Keratinocyte (primary cell): ENCODE results near the gene POU6F2. TPM values are rescaled to one million over a fixed set of nuclear protein-coding genes. Genes with fewer than 3 reads are reported as not detected.

ENCODE experiments used
- DNase-seq: peaks from one replicate; pipeline ENCODE4 v3.0.0-alpha.2; 2011; ENCODE audit warnings: low read depth, missing footprints, low spot score
- FAIRE-seq: peaks from 2 replicates; lab custom pipeline; 2011; peaks lifted over from hg19 to GRCh38; lab: Jason Lieb, UNC
- H2AFZ ChIP-seq: 2 replicates; pipeline ENCODE4 v1.6.0; 2012; ENCODE audit warnings: low read length, control low read depth, inconsistent platforms; ENCODE audit not compliant: control insufficient read depth
- H3K27ac ChIP-seq: 2 replicates; pipeline ENCODE4 v1.5.1; 2011; ENCODE audit warnings: low read length; ENCODE audit not compliant: control insufficient read depth, insufficient read depth
- H3K27me3 ChIP-seq: 3 replicates; pipeline ENCODE4 v1.6.0; 2011; ENCODE audit warnings: low read length; ENCODE audit not compliant: control insufficient read depth, insufficient read depth; ENCODE audit errors: extremely low read depth
- H3K36me3 ChIP-seq, 2 experiments: 2 replicates in 1 of 2; 3 replicates in 1 of 2; pipeline ENCODE4 v1.5.1; 2011; ENCODE audit warnings: low read length in 2 of 2, mild to moderate bottlenecking in 1 of 2; ENCODE audit not compliant: control insufficient read depth in 2 of 2, insufficient read depth in 2 of 2; ENCODE audit errors: extremely low read depth in 1 of 2
- H3K4me1 ChIP-seq: 3 replicates; pipeline ENCODE4 v1.5.1; 2011; ENCODE audit warnings: low read length; ENCODE audit not compliant: control insufficient read depth, insufficient read depth; ENCODE audit errors: extremely low read depth
- H3K4me2 ChIP-seq: 3 replicates; pipeline ENCODE4 v1.6.0; 2011; ENCODE audit warnings: low read depth, low read length; ENCODE audit not compliant: control insufficient read depth, insufficient read depth; ENCODE audit errors: extremely low read depth
- H3K4me3 ChIP-seq, 3 experiments: fragments of 200-600 bp in 1 of 3; sonication (generic) in 1 of 3; 2 replicates in 2 of 3; 3 replicates in 1 of 3; pipeline ENCODE4 v1.5.1; 2011 to 2016; ENCODE audit warnings: low read length in 3 of 3, mild to moderate bottlenecking in 3 of 3, control low read depth in 2 of 3, inconsistent platforms in 1 of 3, low read depth in 1 of 3, mixed read lengths in 1 of 3, mixed run types in 1 of 3, moderate library complexity in 1 of 3; ENCODE audit not compliant: control insufficient read depth in 2 of 3, insufficient read depth in 2 of 3; ENCODE audit errors: extremely low read depth in 1 of 3
- H3K79me2 ChIP-seq: 2 replicates; pipeline ENCODE4 v1.6.0; 2012; ENCODE audit warnings: low read length; ENCODE audit not compliant: control insufficient read depth, insufficient read depth
- H3K9ac ChIP-seq: 3 replicates; pipeline ENCODE4 v1.6.0; 2011; ENCODE audit warnings: low read length; ENCODE audit not compliant: control insufficient read depth, insufficient read depth; ENCODE audit errors: extremely low read depth
- H3K9me1 ChIP-seq: 3 replicates; pipeline ENCODE4 v1.6.0; 2011; ENCODE audit warnings: low read length; ENCODE audit not compliant: control insufficient read depth, insufficient read depth; ENCODE audit errors: extremely low read depth
- H3K9me3 ChIP-seq: 2 replicates; pipeline ENCODE4 v1.5.1; 2012; ENCODE audit warnings: low read depth, low read length; ENCODE audit not compliant: control insufficient read depth
- H4K20me1 ChIP-seq: 3 replicates; pipeline ENCODE4 v1.6.0; 2011; ENCODE audit warnings: low read length; ENCODE audit not compliant: control insufficient read depth, insufficient read depth; ENCODE audit errors: extremely low read depth
- EZH2 ChIP-seq: IDR thresholded peaks from one replicate; pipeline ENCODE4 v1.6.1; 2012; ENCODE audit warnings: inconsistent platforms, mild to moderate bottlenecking, low read length, moderate library complexity
- dilution Hi-C: fragments of 300-500 bp; cut with MboI; formaldehyde crosslinking; loops from one replicate; pipeline ENCODE4 v1.7.0; 2020; ENCODE audit warnings: low sequenced_read_pairs; ENCODE audit not compliant: extremely low pct_ligation_motif_present
- polyA plus RNA-seq, 5 experiments: library from polyadenylated mRNA; depleted of rRNA in 3 of 5; stranded (reverse) in 3 of 5; stranded (forward) in 1 of 5; unstranded in 1 of 5; fragments of >200 nt; gene quantifications; 1 replicate in 1 of 5; 2 replicates in 3 of 5; 3 replicates in 1 of 5; pipeline versions ENCODE4 v1.2.1 to v1.2.3, GENCODE V29; 2011 to 2012; ENCODE audit warnings: missing spikeins in 2 of 5, low read depth in 1 of 5, low replicate concordance in 1 of 5
- TF ChIP-seq, protein P1 (sequence below), 3 experiments: IDR thresholded peaks in 1 of 3; conservative IDR thresholded peaks in 1 of 3; optimal IDR thresholded peaks in 1 of 3; 2 replicates in 2 of 3; 3 replicates in 1 of 3; pipeline versions ENCODE3 to v1.5.1; 2011; ENCODE audit warnings: low read length in 3 of 3, mild to moderate bottlenecking in 3 of 3, moderate library complexity in 2 of 3, control low read depth in 1 of 3, inconsistent platforms in 1 of 3; ENCODE audit not compliant: insufficient read depth in 2 of 3; ENCODE audit errors: extremely low read depth in 1 of 3

Gene POU6F2
- polyA plus RNA-seq, 1 donor (not counting 4 experiments of a cell fraction or from before 2014, with no cell fraction given), result not detected

DNA sequence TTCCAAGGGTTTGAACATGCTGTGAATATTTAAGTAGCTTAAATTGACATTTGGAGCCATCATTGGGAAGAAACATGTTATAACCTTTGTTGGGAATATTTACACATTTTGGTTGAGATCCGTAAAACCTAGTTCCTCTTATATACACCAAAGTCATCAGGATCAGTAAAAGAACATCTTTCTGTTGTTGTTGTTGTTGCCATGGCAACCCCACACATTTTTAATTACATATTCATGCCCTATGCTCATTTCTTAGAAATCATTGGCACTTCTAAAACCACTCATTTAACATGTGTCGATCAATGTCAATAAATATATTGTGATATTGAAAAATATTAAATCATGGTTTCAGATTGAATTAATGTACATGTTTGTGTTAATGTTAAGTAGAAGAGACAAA lies 122.6 kb downstream of the POU6F2 start:
- Histone ChIP-seq H3K9me3 (no peaks in the 10 kb centered on the region), H3K27me3 (no peaks in the 10 kb centered on the region), H3K4me3 (no peak overlapping the region), H3K9ac (no peak overlapping the region), H3K79me2 (no peaks in the 10 kb centered on the region), H3K27ac (no peak overlapping the region), H3K36me3 (no peaks in the 10 kb centered on the region), H4K20me1 (no peaks in the 10 kb centered on the region), H3K4me1 (no peaks in the 10 kb centered on the region), H2AFZ (no peak overlapping the region), H3K4me2 (no peak overlapping the region), H3K9me1 (no peaks in the 10 kb centered on the region)
- no peak for TF ChIP-seq EZH2
- TF ChIP-seq, protein P1, sequence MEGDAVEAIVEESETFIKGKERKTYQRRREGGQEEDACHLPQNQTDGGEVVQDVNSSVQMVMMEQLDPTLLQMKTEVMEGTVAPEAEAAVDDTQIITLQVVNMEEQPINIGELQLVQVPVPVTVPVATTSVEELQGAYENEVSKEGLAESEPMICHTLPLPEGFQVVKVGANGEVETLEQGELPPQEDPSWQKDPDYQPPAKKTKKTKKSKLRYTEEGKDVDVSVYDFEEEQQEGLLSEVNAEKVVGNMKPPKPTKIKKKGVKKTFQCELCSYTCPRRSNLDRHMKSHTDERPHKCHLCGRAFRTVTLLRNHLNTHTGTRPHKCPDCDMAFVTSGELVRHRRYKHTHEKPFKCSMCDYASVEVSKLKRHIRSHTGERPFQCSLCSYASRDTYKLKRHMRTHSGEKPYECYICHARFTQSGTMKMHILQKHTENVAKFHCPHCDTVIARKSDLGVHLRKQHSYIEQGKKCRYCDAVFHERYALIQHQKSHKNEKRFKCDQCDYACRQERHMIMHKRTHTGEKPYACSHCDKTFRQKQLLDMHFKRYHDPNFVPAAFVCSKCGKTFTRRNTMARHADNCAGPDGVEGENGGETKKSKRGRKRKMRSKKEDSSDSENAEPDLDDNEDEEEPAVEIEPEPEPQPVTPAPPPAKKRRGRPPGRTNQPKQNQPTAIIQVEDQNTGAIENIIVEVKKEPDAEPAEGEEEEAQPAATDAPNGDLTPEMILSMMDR (optimal IDR thresholded peaks at IDR 0.05 in 1 of 3, IDR thresholded peaks at IDR 0.05 in 1 of 3, conservative IDR thresholded peaks at IDR 0.05 in 1 of 3; ENCODE audit: extremely low read depth in 1 of 3, insufficient read depth in 2 of 3, low read length in 3 of 3), result no peak
- no peak for DNase-seq
- dilution Hi-C loops, result no loop called here
- FAIRE-seq, result no peak

DNA sequence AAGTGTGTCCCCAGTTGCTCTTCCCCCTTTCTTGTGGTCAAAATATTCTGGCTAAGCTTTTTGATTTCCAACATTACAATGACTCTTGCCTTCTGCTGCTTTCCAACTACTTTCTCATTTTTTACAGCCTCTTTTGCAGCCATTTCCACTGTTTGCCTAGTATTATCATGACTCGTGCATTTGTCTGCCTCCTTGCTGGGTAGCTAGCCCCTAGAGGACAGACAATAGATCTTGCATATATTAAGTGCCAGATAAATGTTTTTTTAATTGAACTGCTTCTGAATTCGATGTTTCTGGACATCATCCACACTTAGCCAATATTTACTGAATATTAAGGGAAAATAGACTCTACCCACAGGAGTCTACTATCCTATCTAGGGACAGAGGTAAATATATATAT lies 124.5 kb downstream of the POU6F2 start:
- dilution Hi-C loops, result no loop called here
- Histone ChIP-seq H3K9me3 (no peaks in the 10 kb centered on the region), H3K9me1 (no peaks in the 10 kb centered on the region), H3K9ac (no peak overlapping the region), H3K27me3 (no peaks in the 10 kb centered on the region), H4K20me1 (no peaks in the 10 kb centered on the region), H3K4me1 (no peaks in the 10 kb centered on the region), H3K27ac (no peak overlapping the region), H3K4me2 (no peak overlapping the region), H3K79me2 (no peaks in the 10 kb centered on the region), H3K36me3 (no peaks in the 10 kb centered on the region), H3K4me3 (no peak overlapping the region), H2AFZ (no peak overlapping the region)
- TF ChIP-seq EZH2, result no peak
- TF ChIP-seq, protein P1 (optimal IDR thresholded peaks at IDR 0.05 in 1 of 3, IDR thresholded peaks at IDR 0.05 in 1 of 3, conservative IDR thresholded peaks at IDR 0.05 in 1 of 3; ENCODE audit: extremely low read depth in 1 of 3, insufficient read depth in 2 of 3, low read length in 3 of 3), result no peak
- FAIRE-seq (no peak), DNase-seq (no peak)
